GM12878 (cell line): ENCODE measurements around the gene ZNF317. TPM values are rescaled to one million over a fixed set of nuclear protein-coding genes. Genes with fewer than 3 reads are reported as not detected.

Source experiments
- ATAC-seq: fragments of 200-7000 bp; cut with Tn5 transposase; 3 replicates; pipeline ENCODE4 v1.9.1; 2020; ENCODE audit warnings: mild to moderate bottlenecking, moderate library complexity
- BruUV-seq: library from RNA; stranded (reverse); fragments of 400-500 nt; replicated peaks from 2 replicates; lab custom pipeline; 2021; lab: Mats Ljungman, UMichigan
- CTCF ChIA-PET: fragments of 300-600 bp; sonication (Branson Sonifier 250); formaldehyde crosslinking; extraction: SDS; loops from one replicate; lab custom pipeline; 2021; ENCODE audit warnings: inconsistent platforms; lab: Yijun Ruan, JAX
- POLR2A ChIA-PET: fragments of 350-600 bp; formaldehyde crosslinking; extraction: SDS; loops from one replicate; lab custom pipeline; 2021; ENCODE audit warnings: inconsistent platforms; lab: Charles Lee
- RAD21 ChIA-PET: fragments of 300-600 bp; sonication (Branson Sonifier 250); formaldehyde crosslinking; loops from one replicate; lab custom pipeline; 2023; ENCODE audit warnings: antibody characterized with exemption; ENCODE audit not compliant: unreplicated experiment; lab: Charles Lee
- SMC1A ChIA-PET: fragments of 300-600 bp; sonication (Branson Sonifier 250); formaldehyde crosslinking; loops from one replicate; lab custom pipeline; 2023; ENCODE audit not compliant: unreplicated experiment, uncharacterized antibody; lab: Charles Lee
- DNase-seq: peaks from one replicate; pipeline ENCODE4 v3.0.0-alpha.2; 2011; ENCODE audit warnings: low read depth, low spot score
- FAIRE-seq: peaks from 3 replicates; lab custom pipeline; 2011; peaks lifted over from hg19 to GRCh38; lab: Jason Lieb, UNC
- H2AFZ ChIP-seq: 2 replicates; pipeline ENCODE4 v1.6.0; 2011; ENCODE audit warnings: low read depth, low read length, control low read depth; ENCODE audit not compliant: control insufficient read depth
- H3K27ac ChIP-seq: 2 replicates; pipeline ENCODE4 v1.5.1; 2011; ENCODE audit warnings: control low read depth; ENCODE audit not compliant: control insufficient read depth, insufficient read depth
- H3K27me3 ChIP-seq, 2 experiments: replicated peaks in 1 of 2; 2 replicates each; pipeline versions ENCODE4 v1.6.0 to v1.6.1; 2011; ENCODE audit warnings: low read length in 1 of 2; ENCODE audit not compliant: control insufficient read depth in 2 of 2, insufficient read depth in 2 of 2
- H3K36me3 ChIP-seq, 2 experiments: 2 replicates each; pipeline ENCODE4 v1.5.1; 2011; ENCODE audit warnings: low read length in 1 of 2; ENCODE audit not compliant: control insufficient read depth in 2 of 2, insufficient read depth in 2 of 2
- H3K4me1 ChIP-seq: 2 replicates; pipeline ENCODE4 v1.6.1; 2011; ENCODE audit warnings: mild to moderate bottlenecking, low read length, moderate library complexity, mixed read lengths; ENCODE audit not compliant: control insufficient read depth, insufficient read depth
- H3K4me2 ChIP-seq: 2 replicates; pipeline ENCODE4 v1.6.0; 2011; ENCODE audit warnings: control low read depth; ENCODE audit not compliant: control insufficient read depth, insufficient read depth
- H3K4me3 ChIP-seq: fragments of 200-600 bp; sonication (generic); 2 replicates; pipeline ENCODE4 v1.5.1; 2016
- H3K79me2 ChIP-seq: 2 replicates; pipeline ENCODE4 v1.6.0; 2011; ENCODE audit warnings: low read length; ENCODE audit not compliant: control insufficient read depth, insufficient read depth
- H3K9ac ChIP-seq: 2 replicates; pipeline ENCODE4 v1.8.0; 2011; ENCODE audit warnings: low read length, control low read depth, mixed read lengths; ENCODE audit not compliant: control insufficient read depth, insufficient read depth
- H3K9me3 ChIP-seq: replicated peaks from 3 replicates; pipeline ENCODE4 v1.5.1; 2011; ENCODE audit warnings: mild to moderate bottlenecking, low read length; ENCODE audit not compliant: control insufficient read depth, insufficient read depth
- H4K20me1 ChIP-seq: 2 replicates; pipeline ENCODE4 v1.6.0; 2011; ENCODE audit not compliant: control insufficient read depth, insufficient read depth
- ETV6 ChIP-seq, 2 experiments: fragments of 450-650 bp in 1 of 2; IDR thresholded peaks in 1 of 2; conservative IDR thresholded peaks in 1 of 2; 2 replicates each; pipeline ENCODE4 v1.6.1; 2014; ENCODE audit warnings: antibody characterized with exemption in 1 of 2, borderline replicate concordance in 1 of 2, low read depth in 1 of 2, mild to moderate bottlenecking in 1 of 2, moderate library complexity in 1 of 2
- LARP7 ChIP-seq: fragments of 450-650 bp; IDR thresholded peaks from 2 replicates; pipeline ENCODE4 v1.6.1; 2017; ENCODE audit warnings: mild to moderate bottlenecking
- PKNOX1 ChIP-seq: fragments of 450-650 bp; IDR thresholded peaks from 2 replicates; pipeline ENCODE4 v1.6.1; 2016; ENCODE audit warnings: mild to moderate bottlenecking
- RAD21 ChIP-seq: IDR thresholded peaks from 2 replicates; pipeline ENCODE4 v1.6.1; 2011; ENCODE audit warnings: mild to moderate bottlenecking, low read depth, low read length, moderate library complexity; ENCODE audit not compliant: insufficient read depth
- RAD51 ChIP-seq: fragments of 450-650 bp; IDR thresholded peaks from 2 replicates; pipeline ENCODE4 v1.6.1; 2016; ENCODE audit warnings: moderate library complexity, mild to moderate bottlenecking, inconsistent platforms
- RFX5 ChIP-seq: IDR thresholded peaks from 2 replicates; pipeline ENCODE4 v1.6.1; 2011; ENCODE audit warnings: low read depth, low read length, improper control_type of control experiment
- SMAD1 ChIP-seq: fragments of 450-650 bp; IDR thresholded peaks from 2 replicates; pipeline ENCODE4 v1.6.1; 2018; ENCODE audit warnings: mild to moderate bottlenecking, low read depth; ENCODE audit not compliant: partially characterized antibody
- WGBS: methylation state at CpG from one replicate; pipeline ENCODE4 v1.1.6; 2016; ENCODE audit warnings: low lambda C conversion rate; ENCODE audit not compliant: insufficient replicate concordance, insufficient coverage; ENCODE audit errors: missing lambda C conversion rate; 5-methylcytosine and 5-hydroxymethylcytosine counted together
- in situ Hi-C: fragments of 300-500 bp; cut with MboI; formaldehyde crosslinking; loops from 9 replicates; pipeline ENCODE4 v1.14.3; 2018; ENCODE audit warnings: mixed read lengths
- intact Hi-C: fragments of 100-400 bp; cut with micrococcal nuclease; formaldehyde crosslinking; loops from one replicate; pipeline ENCODE4 v1.14.2; 2022; ENCODE audit not compliant: unreplicated experiment
- polyA plus RNA-seq, 11 experiments: library from polyadenylated mRNA; depleted of rRNA in 4 of 11; unstranded in 6 of 11; stranded (reverse) in 5 of 11; fragments of >200 nt; fragmentation: Nextera tagmentation in 4 of 11; fragmentation: Illumina TruSeq in 1 of 11; extraction: Ambion mirVana in 4 of 11; extraction: Trizol in 1 of 11; gene quantifications; 1 replicate in 1 of 11; 2 replicates in 10 of 11; pipeline versions ENCODE4 v1.2.1 to v1.2.3, GENCODE V29; 2011 to 2016; ENCODE audit warnings: inconsistent platforms in 2 of 11, missing spikeins in 2 of 11, low read depth in 1 of 11
- total RNA-seq, 4 experiments: library from RNA; depleted of rRNA in 3 of 4; stranded (reverse); fragments of >200 nt in 3 of 4; fragmentation: Illumina TruSeq in 1 of 4; extraction: Trizol in 1 of 4; gene quantifications; 2 replicates each; pipeline versions ENCODE4 v1.2.1 to v1.2.3, GENCODE V29; 2013 to 2021
- TF ChIP-seq, protein P1 (sequence below): IDR thresholded peaks from 2 replicates; pipeline ENCODE4 v1.6.1; 2012; ENCODE audit warnings: low read depth, low read length, improper control_type of control experiment

Gene ZNF317
- total and polyA plus RNA-seq, 10 of the 15 experiments (the other 5 are each of a cell fraction or from before 2014, with no cell fraction given): 22.7 to 39.4 (median 32.6) TPM

- POLR2A ChIA-PET: no interaction called here
- in situ Hi-C loops: no loop called here
- no peaks in the 10 kb centered on the region for H3K4me1 ChIP-seq
- intact Hi-C loops: no loop called here
- H4K20me1 ChIP-seq: no peaks in the 10 kb centered on the region
- no peak for DNase-seq
- no peak overlapping the region for H3K9ac ChIP-seq
- no peak overlapping the region for H3K4me2 ChIP-seq
- 38% methylated on average over 6 of the region's 6 CpGs for WGBS
- no peak for FAIRE-seq
- H3K27ac ChIP-seq: no peak overlapping the region
- CTCF ChIA-PET: no interaction called here
- no peak for ATAC-seq
- H3K27me3 ChIP-seq: no peaks in the 10 kb centered on the region
- H2AFZ ChIP-seq: no peak overlapping the region
- no peaks in the 10 kb centered on the region; the same call in 2 of the 3 replicates for H3K9me3 ChIP-seq
- RAD21 ChIA-PET: no interaction called here
- no TSS peak for BruUV-seq
- no peaks in the 10 kb centered on the region for H3K79me2 ChIP-seq
- TF ChIP-seq RAD51 (no peak), LARP7 (no peak), SMAD1 (no peak), RAD21 (no peak), ETV6 (conservative IDR thresholded peaks at IDR 0.05 in 1 of 2, IDR thresholded peaks at IDR 0.05 in 1 of 2; ENCODE audit: borderline replicate concordance in 1 of 2, low read depth in 1 of 2) (no peak), PKNOX1 (no peak), RFX5 (no peak)
- TF ChIP-seq, protein P1, sequence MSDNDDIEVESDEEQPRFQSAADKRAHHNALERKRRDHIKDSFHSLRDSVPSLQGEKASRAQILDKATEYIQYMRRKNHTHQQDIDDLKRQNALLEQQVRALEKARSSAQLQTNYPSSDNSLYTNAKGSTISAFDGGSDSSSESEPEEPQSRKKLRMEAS: no peak
- TF ChIP-seq, all 136 proteins: peak for 0
- H3K36me3 ChIP-seq: no peaks in the 10 kb centered on the region
- SMC1A ChIA-PET: no interaction called here
- H3K4me3 ChIP-seq: no peak overlapping the region
Measured at GRCh38 chr19:9187191-9187590, 47.0 kb downstream of the ZNF317 start.
